SK-N-SH (cell line): Measurements from ENCODE around the gene ZSWIM3.

ENCODE experiments used
- CTCF ChIP-seq: fragments of 200-600 bp; sonication (generic); IDR thresholded peaks from 2 replicates; pipeline ENCODE4 v1.6.1; 2017; ENCODE audit warnings: antibody characterized with exemption, mild to moderate bottlenecking, moderate library complexity
- EP300 ChIP-seq, 2 experiments: IDR thresholded peaks; 2 replicates each; pipeline versions ENCODE4 v1.4.0 to v1.6.1; 2012; ENCODE audit warnings: borderline replicate concordance in 1 of 2, low read depth in 1 of 2, low read length in 1 of 2
- EZH2phosphoT487 ChIP-seq: fragments of 200-600 bp; sonication (generic); IDR thresholded peaks from 2 replicates; pipeline ENCODE4 v1.6.1; 2017; ENCODE audit warnings: low read depth, mixed run types, mild to moderate bottlenecking, antibody characterized with exemption, moderate library complexity, borderline replicate concordance
- GABPA ChIP-seq: IDR thresholded peaks from 2 replicates; pipeline ENCODE4 v1.4.0; 2012; ENCODE audit warnings: low read depth, mild to moderate bottlenecking
- NRF1 ChIP-seq: IDR thresholded peaks from 2 replicates; pipeline ENCODE4 v1.6.1; 2012; ENCODE audit warnings: low read depth, mild to moderate bottlenecking, low read length
- REST ChIP-seq: IDR thresholded peaks from 2 replicates; pipeline ENCODE4 v1.6.1; 2012; ENCODE audit warnings: mild to moderate bottlenecking, low read depth, low read length, moderate library complexity
- ZBTB33 ChIP-seq: IDR thresholded peaks from 2 replicates; pipeline ENCODE4 v1.4.0; 2012; ENCODE audit warnings: low read depth, borderline replicate concordance
- TF ChIP-seq, protein P1 (sequence below): IDR thresholded peaks from 2 replicates; pipeline ENCODE4; 2012

DNA sequence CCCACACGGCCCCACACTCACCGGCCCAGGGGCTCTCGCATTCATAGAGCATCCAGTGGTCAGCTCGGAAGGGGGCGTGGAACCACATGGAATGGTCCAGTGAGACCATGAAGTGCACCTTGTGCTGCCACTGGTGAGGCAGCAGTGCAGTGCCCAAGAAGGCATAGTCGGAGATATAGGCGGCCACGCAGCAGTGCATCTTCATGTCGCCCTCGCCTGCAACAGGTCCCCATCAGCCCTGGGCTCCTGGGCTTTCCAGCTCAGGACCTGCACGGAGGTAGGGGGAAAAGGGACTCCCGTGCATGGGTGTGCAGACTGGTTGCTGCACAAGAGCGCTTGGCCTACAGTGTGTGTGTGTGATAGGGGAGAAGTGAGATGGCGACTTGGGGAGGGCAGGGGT is 13.9 kb upstream of the ZSWIM3 start:
- TF ChIP-seq GABPA (no peak), EZH2phosphoT487 (no peak), CTCF (no peak), ZBTB33 (no peak), NRF1 (no peak), EP300 (IDR thresholded peaks at IDR 0.05; ENCODE audit: borderline replicate concordance in 1 of 2, low read depth in 1 of 2, low read length in 1 of 2) (no peak), REST (no peak)
- TF ChIP-seq, protein P1, sequence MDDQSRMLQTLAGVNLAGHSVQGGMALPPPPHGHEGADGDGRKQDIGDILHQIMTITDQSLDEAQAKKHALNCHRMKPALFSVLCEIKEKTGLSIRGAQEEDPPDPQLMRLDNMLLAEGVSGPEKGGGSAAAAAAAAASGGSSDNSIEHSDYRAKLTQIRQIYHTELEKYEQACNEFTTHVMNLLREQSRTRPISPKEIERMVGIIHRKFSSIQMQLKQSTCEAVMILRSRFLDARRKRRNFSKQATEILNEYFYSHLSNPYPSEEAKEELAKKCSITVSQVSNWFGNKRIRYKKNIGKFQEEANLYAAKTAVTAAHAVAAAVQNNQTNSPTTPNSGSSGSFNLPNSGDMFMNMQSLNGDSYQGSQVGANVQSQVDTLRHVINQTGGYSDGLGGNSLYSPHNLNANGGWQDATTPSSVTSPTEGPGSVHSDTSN, result no peak
